Left kidney (tissue), 2 donors: ENCODE data around the gene RPTOR. TPM values are rescaled to one million over a fixed set of nuclear protein-coding genes. Genes with fewer than 3 reads are reported as not detected.

Source experiments
- DNase-seq: peaks from one replicate; pipeline ENCODE4 v3.0.0-alpha.2; 2013
- polyA plus RNA-seq: library from polyadenylated mRNA; unstranded; fragments of 120-200 nt; gene quantifications from one replicate; pipeline ENCODE4 v1.2.1, GENCODE V29; 2013; ENCODE audit not compliant: insufficient read length

The RPTOR gene
- polyA plus RNA-seq, 1 donor: 18.6 TPM

- no peak for DNase-seq
Measured at GRCh38 chr17:80662557-80662956, 117.9 kb downstream of the RPTOR start.

DNA sequence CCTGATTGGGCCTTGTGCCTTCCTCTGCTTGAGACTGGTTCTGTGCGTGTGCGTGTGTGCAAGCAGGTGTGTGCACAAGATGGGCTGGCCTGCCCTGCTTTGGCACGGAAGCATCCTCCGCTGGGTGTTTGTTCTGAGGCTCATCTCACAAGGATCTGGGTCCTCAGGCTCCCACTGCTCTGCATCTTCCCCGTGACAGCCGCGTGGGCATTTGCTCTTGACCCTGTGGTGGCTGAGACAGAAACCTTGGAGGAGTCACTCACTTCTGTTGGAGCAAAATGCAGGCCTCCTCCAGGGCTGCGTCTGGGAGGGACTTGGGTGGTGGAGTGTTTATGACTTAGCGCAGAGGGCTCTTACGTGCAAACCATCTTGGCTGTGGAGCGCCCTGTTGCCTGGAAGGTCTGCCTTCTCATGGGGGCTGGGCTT, 119.2 kb downstream of the RPTOR start:
- DNase-seq: no peak

DNA sequence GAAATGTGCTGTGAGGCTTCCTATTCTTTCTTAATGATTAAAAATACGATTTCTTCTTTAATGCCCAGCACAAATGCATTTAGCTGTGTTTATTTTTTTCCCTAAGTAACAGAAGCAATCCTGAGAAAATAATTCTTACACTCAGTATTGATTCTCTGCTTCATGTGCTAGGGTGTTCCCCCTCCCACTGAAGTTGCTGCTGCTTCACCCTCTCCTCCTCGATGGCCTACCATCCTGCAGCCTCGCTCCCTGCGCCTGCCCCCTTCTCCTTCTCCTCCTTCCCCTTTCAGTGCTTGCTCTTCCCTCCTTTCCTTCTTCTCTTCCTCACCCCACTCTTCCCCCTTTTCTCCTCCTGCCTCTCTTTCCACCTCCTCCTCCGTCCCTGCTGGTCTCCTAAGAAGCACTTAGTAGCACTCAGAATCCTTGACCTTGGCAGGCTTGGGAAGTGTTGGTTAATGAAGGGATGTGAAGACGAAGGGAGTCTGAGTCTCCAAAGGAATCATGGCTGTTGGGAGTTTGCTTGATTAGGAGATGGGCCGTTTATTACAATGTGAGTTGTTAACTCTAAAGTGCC, 119.7 kb downstream of the RPTOR start:
- DNase-seq: no peak

DNA sequence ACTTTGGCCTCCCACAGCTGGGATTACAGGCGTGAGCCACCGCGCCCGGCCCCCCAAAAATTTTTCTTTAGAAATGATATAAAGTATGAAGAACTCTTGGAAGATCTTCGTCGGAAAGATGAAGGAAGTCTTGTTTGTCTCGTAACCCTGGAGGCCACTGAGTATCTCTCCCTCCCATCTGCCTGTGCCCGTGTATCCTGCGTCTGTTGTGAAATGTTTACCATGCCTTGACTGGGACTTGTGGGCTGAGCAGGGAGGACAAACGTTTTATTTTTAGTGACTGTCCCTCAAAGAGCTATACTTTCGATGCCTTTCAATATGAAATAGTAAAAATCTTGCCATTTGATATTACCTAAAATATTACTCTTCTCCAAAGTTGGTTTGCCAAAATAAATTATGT, 121.2 kb downstream of the RPTOR start:
- DNase-seq: no peak

GRCh38 chr17:80666867-80667266, 122.2 kb downstream of the RPTOR start:
- DNase-seq: no peak

DNA sequence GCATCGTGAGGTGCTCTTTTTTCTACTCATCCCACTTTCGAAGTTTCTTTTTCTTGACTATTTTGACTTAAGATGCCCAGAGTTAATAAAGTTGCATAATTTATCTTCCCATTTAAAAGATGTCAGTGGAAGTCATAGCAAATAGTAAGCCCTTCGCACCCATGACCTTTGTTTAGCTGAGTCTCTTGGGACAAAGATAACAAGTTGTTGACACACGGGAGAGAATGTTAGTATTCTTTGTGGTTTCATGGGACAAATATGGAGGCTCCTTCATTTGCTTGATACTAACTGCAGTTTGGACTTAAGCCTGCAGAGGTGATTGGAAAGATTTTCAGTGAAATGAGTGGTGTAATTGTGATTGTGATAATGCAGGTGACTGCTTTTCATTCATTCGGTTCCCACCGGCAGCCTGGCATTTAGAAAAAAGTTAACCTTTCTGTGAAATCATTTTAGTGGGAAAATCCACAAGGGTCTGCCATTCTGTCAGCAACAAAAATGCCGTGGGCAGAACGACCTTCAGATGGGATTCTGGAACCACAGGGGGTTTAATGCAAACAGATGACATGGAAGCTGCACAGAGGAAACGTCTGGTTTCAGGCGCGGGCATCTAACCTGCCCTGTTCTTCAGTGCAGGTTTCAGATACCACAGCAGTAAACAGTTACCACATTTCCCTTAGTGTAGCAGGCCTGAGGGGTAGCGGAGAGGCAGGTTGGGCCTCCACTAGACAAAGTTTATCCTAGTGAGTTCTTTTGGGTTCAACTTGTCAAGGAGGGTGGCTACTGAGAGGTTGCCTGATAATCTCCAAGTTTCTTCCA, 123.0 kb downstream of the RPTOR start:
- DNase-seq: no peak

- no peak for DNase-seq
Measured at GRCh38 chr17:80668375-80669148, 123.9 kb downstream of the RPTOR start.

GRCh38 chr17:80671039-80671824, 126.6 kb downstream of the RPTOR start:
- no peak for DNase-seq

GRCh38 chr17:80671825-80672110, 127.1 kb downstream of the RPTOR start:
- no peak for DNase-seq

DNA sequence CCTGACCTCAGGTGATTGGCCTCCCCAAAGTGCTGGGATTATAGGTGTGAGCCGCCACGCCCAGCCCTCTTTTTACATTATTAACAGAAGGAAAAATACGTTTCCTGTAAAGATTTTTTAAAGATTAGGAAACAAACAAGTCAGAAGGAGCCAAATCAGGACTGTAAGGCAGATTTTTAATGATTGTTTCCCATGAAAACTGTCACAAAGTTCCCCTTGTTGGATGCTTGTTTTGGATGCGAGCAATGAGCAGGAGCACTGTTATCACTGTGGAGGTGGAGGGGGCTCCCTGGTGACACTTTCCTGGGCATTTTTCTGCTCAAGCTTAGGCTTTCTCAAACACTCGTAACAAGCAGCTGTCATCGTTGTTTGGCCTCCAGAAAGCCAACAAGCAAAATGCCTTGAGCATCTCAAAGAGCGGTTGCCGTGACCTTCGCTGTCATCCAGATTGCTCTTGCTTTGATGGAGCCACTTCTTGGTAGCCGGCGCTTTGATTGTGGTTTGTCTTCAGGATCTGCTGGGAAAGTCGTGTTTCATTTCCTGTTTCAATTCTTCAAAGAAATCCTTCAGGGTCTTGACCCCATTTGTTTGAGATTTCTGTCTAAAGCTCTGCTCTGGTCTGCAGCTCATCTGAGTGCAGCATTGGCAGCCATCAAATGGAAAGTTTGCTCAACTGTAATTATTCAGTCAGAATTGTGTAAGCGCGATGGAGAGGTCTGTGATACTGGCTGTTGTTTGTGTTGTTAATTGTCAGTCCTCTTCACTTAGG, 128.7 kb downstream of the RPTOR start:
- no peak for DNase-seq

GRCh38 chr17:80675438-80676095, 130.9 kb downstream of the RPTOR start:
- no peak for DNase-seq

DNA sequence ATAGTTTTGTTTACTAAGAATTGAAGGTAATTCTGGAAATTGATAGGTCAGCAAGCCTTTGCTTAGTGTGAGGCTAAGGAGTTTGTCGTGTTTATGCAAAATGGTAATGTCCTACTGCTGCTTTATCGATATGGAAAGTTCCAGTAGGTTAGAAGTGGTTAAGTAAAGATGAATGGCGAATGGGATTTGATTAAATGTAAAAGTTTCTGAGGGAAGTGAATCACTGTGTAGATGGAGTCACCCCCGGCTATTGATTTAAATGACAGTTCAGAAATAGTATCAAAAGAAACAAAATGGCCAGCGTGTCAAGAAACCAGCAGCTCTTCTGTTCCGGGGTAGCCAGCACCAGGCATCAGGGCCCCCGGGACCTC, 131.4 kb downstream of the RPTOR start:
- DNase-seq: no peak

- no peak for DNase-seq
Measured at GRCh38 chr17:80676564-80676963, 131.9 kb downstream of the RPTOR start.

DNA sequence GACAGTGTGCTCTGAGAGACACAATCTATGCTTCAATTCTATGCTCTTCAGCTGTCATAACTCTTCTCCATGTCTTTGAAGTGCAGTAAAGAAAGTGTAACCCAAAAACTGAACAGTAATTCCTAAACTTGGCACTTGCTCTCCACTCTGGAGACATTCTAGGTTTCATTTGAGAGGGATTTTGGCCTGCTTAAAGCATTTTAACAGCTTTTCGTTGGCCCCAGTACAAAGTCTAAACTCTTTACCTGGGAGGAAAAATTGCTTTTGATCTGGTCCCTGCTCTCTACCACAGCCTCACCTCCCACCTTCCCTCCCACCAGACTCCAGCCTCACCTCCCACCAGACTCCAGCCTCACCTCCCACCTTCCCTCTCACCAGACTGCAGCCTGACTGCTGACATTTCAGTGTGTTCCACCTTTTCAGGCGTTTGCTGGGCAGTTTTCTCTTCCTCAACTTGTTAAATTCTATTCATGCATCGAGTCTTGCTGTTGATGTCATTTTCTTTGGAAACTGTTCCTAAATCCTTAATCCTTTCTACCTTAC, 132.6 kb downstream of the RPTOR start:
- no peak for DNase-seq

DNA sequence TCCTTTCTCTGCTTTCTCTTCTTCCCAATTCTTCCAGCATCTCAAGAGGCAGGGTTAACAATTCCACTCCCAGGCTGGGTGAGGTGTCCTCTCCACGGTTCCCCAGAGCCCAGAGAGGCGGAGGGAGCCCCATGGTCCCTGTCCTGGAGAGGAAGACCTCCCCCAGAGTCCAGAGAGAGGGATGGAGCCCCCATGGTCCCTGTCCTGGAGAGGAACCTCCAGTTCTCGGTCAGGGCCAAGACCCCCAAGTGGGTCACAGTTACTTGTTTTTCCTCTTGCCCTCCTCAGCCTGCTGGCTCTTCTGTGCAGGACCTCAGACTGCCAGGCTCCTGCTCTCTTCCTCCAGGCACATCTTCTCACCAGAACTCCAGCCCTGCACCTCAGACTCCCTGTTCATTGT, 135.2 kb downstream of the RPTOR start:
- DNase-seq: no peak

GRCh38 chr17:80681215-80681614, 136.6 kb downstream of the RPTOR start:
- no peak for DNase-seq

DNA sequence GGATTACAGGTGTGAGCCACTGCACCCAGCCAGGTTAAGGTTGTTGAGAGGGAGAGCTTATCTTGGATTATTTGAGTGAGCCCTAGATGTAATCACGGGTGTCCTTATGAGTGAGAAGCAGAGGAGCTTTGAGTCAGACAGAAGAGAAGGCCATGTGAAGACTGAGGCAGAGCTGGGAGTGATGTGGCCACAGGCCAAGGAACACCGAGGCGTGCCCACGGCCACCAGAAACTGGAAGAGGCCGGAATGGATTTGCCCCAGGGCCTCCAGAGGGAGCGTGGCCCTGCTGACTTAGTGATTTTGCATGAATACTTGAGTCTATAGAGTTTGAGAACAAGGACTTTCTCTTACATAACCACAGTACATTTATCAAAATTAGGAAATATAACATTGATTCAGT, 137.7 kb downstream of the RPTOR start:
- DNase-seq: no peak

DNA sequence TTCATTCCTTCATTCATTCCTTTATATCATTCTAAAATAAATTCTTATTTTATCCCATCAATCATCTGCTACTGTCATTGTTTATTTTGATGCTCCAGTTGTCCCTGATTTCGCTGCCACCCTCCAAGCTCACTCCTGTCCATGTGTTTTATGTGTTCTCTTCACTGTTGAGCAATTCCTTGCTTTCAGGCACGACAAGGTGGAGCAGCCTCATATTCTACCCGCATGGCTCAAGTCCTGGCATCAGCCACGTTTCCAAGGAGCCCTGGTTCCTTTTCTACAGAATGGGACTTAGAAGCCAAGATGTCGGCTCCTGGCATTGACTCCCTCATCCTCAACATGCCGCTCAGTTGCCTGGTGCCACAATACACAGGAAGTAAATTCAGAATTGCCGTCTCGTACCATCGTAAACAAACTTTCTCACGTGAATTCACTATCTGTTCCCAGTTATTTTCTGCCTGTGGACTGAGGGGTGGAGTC, 139.0 kb downstream of the RPTOR start:
- no peak for DNase-seq

DNA sequence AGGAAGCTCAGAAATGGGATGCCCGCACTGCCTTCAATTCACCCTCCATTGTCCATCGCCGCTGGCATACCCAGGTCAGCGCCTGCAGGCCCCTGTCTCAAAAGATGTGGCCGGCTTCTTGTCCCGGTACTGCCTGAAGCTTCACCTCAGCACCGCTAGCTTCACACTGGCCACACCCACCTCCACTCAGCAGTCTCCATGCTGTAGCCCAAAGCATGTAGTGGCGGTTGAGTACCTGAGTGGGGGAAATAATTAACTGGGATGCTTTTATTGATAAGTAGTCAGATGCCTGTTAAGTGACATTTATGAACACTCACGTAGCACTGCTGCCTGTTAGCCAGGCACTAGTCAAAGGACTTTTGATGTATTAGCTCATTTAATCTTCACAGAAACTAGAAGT, 143.2 kb downstream of the RPTOR start:
- no peak for DNase-seq

- DNase-seq: no peak
Measured at GRCh38 chr17:80689129-80689619, 144.5 kb downstream of the RPTOR start.

DNA sequence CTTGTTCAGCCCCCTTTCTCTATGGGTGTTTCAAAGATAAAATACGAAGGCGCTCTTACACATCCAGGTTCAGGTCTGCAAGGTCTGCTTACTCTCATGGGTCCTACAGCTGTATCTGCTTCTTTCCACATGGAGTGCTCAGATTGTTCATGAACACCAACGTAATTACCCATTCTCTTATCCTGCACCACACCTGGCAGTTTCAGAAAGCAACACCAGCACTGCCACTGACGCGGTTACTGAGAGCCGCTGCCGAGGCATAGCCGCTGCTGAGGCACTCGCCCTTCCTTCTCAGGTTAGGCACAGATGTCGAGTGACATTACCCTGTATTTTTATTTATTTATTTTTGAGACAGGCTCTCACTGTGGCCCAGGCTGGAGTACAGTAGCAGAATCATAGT, 147.1 kb downstream of the RPTOR start:
- DNase-seq: no peak
